T1000 (cell line): Measurements from ENCODE around the gene LLGL1.

Source experiments
- DNase-seq: peaks from one replicate; lab custom pipeline; 2025; ENCODE audit warnings: mixed read lengths; lab: John Stamatoyannopoulos, UW

The LLGL1 gene

DNA sequence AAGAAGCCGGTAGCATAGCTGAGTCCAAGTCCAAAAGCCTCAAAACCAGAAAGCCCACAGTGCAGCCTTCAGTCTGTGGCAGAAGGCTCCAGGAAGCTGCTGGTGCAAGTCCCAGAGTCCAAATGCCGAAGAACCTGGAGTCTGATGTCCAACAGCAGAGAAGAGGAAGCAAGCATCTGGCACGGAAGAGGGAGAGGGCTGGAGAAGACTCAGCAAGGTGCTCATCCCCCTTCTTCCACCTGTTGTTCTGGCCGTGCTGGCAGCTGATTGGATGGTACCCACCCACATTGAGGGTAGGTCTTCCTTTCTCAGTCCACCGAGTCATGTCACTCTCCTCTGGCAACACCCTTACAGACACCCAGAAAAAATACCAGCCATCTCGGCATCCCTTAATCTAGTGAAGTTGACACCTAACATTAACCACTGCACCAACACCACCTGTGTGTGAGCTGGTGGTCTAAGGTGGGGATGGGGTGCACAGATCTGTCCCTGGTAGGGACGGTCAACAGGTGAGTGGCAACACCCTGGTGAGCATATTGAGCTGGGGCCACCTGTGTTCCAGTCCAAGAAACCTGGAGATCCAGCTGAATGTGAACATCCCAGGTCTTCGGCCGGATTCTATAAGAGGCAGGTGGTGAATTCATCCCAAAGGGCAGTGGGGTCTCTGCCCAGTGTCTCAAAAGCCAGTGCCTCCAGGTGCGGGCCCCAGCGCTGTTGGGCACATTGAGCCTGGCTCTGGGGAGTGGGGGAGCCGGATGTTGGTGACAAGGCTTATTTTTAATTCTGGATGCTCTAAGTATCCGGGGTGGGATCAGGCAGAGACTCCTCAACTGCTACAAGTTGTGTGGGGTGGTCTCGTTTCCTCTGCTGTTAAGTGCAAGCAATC is 44.9 kb downstream of the LLGL1 start:
- no peak for DNase-seq

GRCh38 chr17:18277076-18277475 is 51.6 kb downstream of the LLGL1 start:
- no peak for DNase-seq

- DNase-seq, result no peak
Observed at GRCh38 chr17:18278867-18279266, 53.4 kb downstream of the LLGL1 start.

DNA sequence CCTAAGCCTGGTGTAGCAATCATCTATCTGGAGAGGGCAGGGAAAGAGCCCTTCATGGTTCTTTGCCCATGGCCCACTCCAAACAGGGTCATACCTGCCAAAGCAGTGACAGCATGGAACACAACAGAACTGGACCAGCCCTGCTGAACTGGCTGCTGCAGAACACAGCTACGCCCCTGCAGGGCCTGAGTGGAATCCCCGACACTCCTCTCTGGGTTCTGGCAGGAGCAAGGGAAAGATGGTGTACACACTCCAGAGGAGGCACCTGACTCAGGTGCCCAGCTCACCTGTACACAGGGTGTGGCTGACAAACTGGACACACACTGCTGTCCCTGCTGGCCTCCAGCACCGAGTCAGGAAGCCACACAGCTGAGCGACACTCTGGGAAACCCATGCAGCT is 54.8 kb downstream of the LLGL1 start:
- DNase-seq, result no peak

DNA sequence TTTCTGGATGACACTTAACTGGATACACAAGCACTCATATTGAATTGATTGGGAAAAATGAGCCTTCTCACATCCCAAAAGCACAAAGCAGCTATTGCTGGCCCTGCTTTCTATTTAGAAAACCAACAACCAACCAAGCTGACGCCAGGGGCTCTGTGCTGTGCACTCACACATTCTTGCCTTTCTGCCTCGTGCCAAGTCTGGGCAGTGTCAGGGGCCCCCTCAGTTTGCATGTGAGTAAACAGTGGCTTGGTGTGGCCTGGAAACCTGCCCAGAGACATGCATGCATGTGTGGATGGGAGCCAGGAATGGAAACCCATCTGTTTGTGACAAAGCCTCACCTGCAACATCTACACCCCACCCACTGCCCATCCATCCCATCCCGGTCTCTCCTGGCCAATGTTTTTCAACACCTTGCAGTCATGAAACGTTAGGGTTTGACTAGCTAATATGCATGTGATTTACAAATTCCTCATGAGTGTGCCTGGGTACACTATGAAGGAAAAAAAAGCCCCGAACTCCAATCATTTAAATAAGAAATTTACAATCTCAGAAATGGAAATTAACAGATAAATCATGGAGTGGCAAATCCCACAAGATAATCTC is 55.4 kb downstream of the LLGL1 start:
- no peak for DNase-seq

DNA sequence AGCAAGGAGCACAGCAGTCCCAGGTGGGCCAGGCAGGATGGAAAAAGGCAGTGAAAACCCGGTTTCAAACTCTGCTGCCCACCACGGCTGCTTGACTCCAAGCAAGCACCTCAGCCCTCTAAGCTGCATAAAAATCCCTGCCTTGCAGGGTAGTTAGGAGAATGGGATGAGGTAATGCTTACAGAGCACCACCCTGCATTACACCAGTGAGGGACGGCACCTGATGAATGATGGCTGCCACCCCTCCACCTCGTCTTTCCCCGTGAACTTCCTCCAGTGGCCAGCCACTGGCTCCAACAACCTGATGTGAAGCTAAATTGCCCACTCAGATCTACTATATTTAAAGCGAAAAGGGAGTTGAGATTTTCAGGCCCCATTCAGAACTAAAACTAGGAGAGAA is 56.4 kb downstream of the LLGL1 start:
- no peak for DNase-seq

DNA sequence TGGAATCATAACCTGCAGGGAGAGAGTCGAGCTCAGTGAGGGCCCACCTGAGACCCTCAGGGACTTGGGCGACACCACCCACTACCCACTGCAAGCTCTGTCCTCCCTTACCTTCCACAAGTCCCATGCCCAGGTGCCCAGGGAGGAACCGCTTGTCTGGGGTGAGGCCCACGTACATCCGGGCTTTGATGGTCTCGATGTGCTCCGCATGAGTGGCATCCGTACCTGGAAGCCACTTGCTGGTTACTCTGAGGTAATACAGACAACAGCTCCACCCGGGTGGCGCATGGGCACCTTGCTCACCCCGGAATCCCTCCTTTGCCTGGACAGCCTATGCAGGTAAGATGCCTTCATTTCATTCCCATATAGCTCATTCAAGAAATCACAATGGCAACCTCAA is 59.9 kb downstream of the LLGL1 start:
- DNase-seq, result no peak

- DNase-seq, result no peak
Observed at GRCh38 chr17:18291718-18292540, 66.5 kb downstream of the LLGL1 start.
